Sigmoid colon (tissue), 7 donors: ENCODE data around the gene WSB1. TPM values are rescaled to one million over a fixed set of nuclear protein-coding genes. Genes with fewer than 3 reads are reported as not detected.

Experiments
- DNase-seq: peaks from one replicate; pipeline ENCODE4 v3.0.0-alpha.2; 2019
- H3K27ac ChIP-seq, 4 donors: fragments of 200-600 bp; sonication (generic); one replicate each; pipeline ENCODE4 v1.5.1; 2016 to 2019; ENCODE audit warnings: mild to moderate bottlenecking in 1 of 4
- H3K27me3 ChIP-seq, 3 donors: fragments of 200-600 bp; sonication (generic); one replicate each; pipeline ENCODE4 v1.5.1; 2019; ENCODE audit warnings: mild to moderate bottlenecking in 1 of 3
- H3K36me3 ChIP-seq, 4 donors: fragments of 200-600 bp; sonication (generic); one replicate each; pipeline ENCODE4 v1.5.1; 2016 to 2019
- H3K4me1 ChIP-seq, 4 donors: fragments of 200-600 bp; sonication (generic); one replicate each; pipeline ENCODE4 v1.5.1; 2017 to 2019
- H3K4me3 ChIP-seq, 4 donors: fragments of 200-600 bp; sonication (generic); one replicate each; pipeline ENCODE4 v1.5.1; 2017 to 2019; ENCODE audit warnings: mild to moderate bottlenecking in 2 of 4, moderate library complexity in 1 of 4
- H3K9me3 ChIP-seq, 4 donors: fragments of 200-600 bp in 3 of 4; sonication (generic) in 3 of 4; one replicate each; pipeline versions ENCODE4 v1.5.1 to v1.6.1; 2013 to 2019
- EP300 ChIP-seq, 4 donors: sonication (generic); formaldehyde crosslinking; IDR thresholded peaks; one replicate each; pipeline ENCODE4 v1.6.1; 2017; ENCODE audit warnings: antibody characterized with exemption in 4 of 4
- POLR2A ChIP-seq, 2 donors: fragments of 450-650 bp; IDR thresholded peaks; one replicate each; pipeline ENCODE4 v1.6.1; 2016; ENCODE audit warnings: antibody characterized with exemption in 2 of 2, mild to moderate bottlenecking in 2 of 2, moderate library complexity in 2 of 2
- POLR2AphosphoS5 ChIP-seq, 4 donors: sonication (generic); formaldehyde crosslinking; IDR thresholded peaks; one replicate each; pipeline ENCODE4 v1.6.1; 2017; ENCODE audit warnings: antibody characterized with exemption in 4 of 4
- WGBS, 2 donors: extraction: QIAGEN DNeasy Blood & Tissue Kit; methylation state at CpG; one replicate each; pipeline ENCODE4 v1.1.7; 2013; 5-methylcytosine and 5-hydroxymethylcytosine counted together
- intact Hi-C: fragments of 100-400 bp; cut with DNase I; formaldehyde crosslinking; loops from one replicate; pipeline ENCODE4 v1.15.1; 2023
- polyA plus RNA-seq, 3 donors: library from polyadenylated mRNA; stranded (reverse); fragments of 200-250 nt; gene quantifications; one replicate each; pipeline ENCODE4 v1.2.3, GENCODE V29; 2013
- total RNA-seq, 4 donors: library from RNA; depleted of rRNA; stranded (reverse); fragments of >200 nt; gene quantifications; one replicate each; pipeline ENCODE4 v1.1.0, GENCODE V29; 2016
- TF ChIP-seq, protein P1 (sequence below), 4 experiments: fragments of 450-650 bp in 3 of 4; fragments of 200-600 bp in 1 of 4; IDR thresholded peaks; one replicate each; pipeline ENCODE4 v1.5.1; 2016 to 2019; ENCODE audit warnings: antibody characterized with exemption in 4 of 4, mild to moderate bottlenecking in 3 of 4, moderate library complexity in 2 of 4
- donor health status: healthy with polysubstance abuse.
- donor health status: Bipolar disorder and iron deficiency.
- donor health status: healthy.

The WSB1 gene
- total and polyA plus RNA-seq, 7 donors, result 23.4 to 240 (median 111) TPM

DNA sequence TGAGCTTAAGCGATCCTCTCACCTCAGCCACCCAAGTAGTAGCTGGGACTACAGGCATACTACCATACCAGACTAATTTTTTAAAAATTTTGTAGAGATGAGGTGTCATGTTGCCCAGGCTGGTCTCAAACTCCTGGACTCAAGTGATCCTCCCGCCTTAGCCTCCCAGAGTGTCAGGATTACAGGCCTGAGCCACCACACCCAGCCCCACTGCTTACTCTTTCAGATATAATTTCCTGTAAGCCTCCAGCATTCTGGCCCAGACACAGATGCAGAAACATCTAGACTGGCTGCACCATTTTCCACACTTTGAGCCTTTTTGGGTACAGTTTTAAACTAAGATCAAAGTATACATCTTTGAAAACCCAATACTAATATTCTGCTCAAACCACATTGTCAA, 8.4 kb upstream of the WSB1 start:
- no peak overlapping the region for H3K27ac ChIP-seq
- H3K27me3 ChIP-seq, result no peaks in the 10 kb centered on the region
- WGBS, 2 donors, result 94 to 96% methylated on average over 2 of the region's 2 CpGs
- intact Hi-C loops, result no loop called here
- no peak for TF ChIP-seq EP300 (IDR thresholded peaks at IDR 0.05)
- no peaks in the 10 kb centered on the region for H3K36me3 ChIP-seq
- no peaks in the 10 kb centered on the region for H3K4me1 ChIP-seq
- DNase-seq, result no peak
- H3K9me3 ChIP-seq, result no peaks in the 10 kb centered on the region
- no peak overlapping the region for H3K4me3 ChIP-seq

DNA sequence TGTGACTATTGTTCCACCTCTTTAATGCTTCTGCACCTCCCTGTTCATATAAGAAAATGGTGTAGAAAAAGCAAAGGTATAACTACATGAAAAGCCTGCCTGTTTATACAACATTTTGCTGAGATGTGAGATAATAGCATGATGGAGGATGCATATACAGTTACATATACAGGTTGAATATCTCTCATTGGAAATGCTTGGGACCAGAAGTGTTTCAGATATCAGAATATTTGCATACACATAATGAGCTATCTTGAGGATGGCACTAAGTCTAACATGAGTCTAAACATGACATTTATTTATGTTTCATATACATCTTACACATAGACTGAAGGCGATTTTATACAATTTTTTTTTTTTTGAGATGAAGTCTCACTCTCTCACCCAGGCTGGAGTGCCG, 5.7 kb upstream of the WSB1 start:
- 89 to 92% methylated on average over 2 of the region's 2 CpGs for WGBS, 2 donors
- H3K27ac ChIP-seq, result no peak overlapping the region
- no peaks in the 10 kb centered on the region for H3K36me3 ChIP-seq
- H3K4me3 ChIP-seq, result no peak overlapping the region
- H3K27me3 ChIP-seq, result no peaks in the 10 kb centered on the region
- DNase-seq, result no peak
- no peaks in the 10 kb centered on the region for H3K9me3 ChIP-seq
- intact Hi-C loops, result no loop called here
- H3K4me1 ChIP-seq, result peaks cover 0 to 1% (median under 1%) of the 10 kb centered on the region in 4 donors
- TF ChIP-seq, protein P1, sequence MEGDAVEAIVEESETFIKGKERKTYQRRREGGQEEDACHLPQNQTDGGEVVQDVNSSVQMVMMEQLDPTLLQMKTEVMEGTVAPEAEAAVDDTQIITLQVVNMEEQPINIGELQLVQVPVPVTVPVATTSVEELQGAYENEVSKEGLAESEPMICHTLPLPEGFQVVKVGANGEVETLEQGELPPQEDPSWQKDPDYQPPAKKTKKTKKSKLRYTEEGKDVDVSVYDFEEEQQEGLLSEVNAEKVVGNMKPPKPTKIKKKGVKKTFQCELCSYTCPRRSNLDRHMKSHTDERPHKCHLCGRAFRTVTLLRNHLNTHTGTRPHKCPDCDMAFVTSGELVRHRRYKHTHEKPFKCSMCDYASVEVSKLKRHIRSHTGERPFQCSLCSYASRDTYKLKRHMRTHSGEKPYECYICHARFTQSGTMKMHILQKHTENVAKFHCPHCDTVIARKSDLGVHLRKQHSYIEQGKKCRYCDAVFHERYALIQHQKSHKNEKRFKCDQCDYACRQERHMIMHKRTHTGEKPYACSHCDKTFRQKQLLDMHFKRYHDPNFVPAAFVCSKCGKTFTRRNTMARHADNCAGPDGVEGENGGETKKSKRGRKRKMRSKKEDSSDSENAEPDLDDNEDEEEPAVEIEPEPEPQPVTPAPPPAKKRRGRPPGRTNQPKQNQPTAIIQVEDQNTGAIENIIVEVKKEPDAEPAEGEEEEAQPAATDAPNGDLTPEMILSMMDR (IDR thresholded peaks at IDR 0.05), result no peak
- TF ChIP-seq EP300 (IDR thresholded peaks at IDR 0.05) (no peak), POLR2A (IDR thresholded peaks at IDR 0.05) (no peak), POLR2AphosphoS5 (IDR thresholded peaks at IDR 0.05) (no peak)

DNA sequence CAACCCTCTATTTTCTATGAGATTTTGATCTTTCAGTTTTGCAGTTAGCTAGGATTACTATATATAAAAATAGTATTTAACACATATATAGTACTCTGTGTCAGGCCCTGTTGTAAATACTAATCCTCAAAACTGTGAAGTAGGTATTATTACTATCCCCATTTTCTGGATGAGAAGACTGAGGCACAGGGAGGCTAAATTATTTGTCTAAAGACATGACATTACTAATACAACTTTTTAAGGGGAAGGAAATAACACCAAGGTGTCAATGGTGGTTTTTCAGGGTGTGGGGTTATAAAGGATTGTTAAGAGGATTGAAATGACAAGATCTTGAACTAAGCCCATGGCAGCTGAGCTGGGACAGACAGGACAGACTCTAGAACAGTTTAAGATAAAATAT, 4.1 kb upstream of the WSB1 start:
- H3K4me1 ChIP-seq, result peaks cover 0 to 7% (median 6%) of the 10 kb centered on the region in 4 donors
- intact Hi-C loops, result no loop called here
- no peaks in the 10 kb centered on the region for H3K36me3 ChIP-seq
- no peaks in the 10 kb centered on the region for H3K9me3 ChIP-seq
- H3K27me3 ChIP-seq, result no peaks in the 10 kb centered on the region
- H3K27ac ChIP-seq, result no peak overlapping the region
- H3K4me3 ChIP-seq, result no peak overlapping the region
- TF ChIP-seq POLR2A (IDR thresholded peaks at IDR 0.05) (no peak), EP300 (IDR thresholded peaks at IDR 0.05) (no peak), POLR2AphosphoS5 (IDR thresholded peaks at IDR 0.05) (no peak)
- TF ChIP-seq, protein P1 (IDR thresholded peaks at IDR 0.05), result no peak
- DNase-seq, result no peak

DNA sequence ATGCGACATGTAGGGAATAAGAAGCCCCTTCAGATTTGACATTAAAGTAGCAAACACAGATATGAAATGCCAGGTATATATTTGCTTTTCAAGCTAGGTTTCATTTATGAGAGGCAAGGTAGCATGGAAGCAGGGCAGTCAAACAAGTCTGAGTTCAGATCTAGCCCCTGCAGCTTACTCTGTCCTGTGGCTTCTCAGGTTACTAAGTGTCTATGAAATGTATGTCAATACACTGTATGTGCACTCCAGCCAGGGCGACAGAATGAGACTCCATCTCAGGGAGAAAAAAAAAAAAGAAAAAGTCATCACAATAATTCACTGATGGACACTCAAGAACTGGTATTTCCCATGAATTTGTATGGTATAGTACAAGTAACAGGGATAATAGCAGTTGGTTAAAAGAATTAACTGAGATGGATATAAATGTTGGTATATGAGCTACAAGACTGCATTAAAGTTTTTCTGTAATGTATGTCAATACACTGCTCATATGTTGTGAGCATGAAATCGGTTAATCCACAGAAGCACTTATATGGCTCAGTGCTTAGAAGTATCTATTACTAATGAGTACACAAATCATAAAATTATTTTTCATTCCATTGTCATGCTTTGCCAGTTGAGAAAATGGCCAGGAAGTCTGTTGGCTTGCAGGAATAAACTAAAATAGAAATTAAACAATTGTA, 2.9 kb upstream of the WSB1 start:
- no peak overlapping the region for H3K27ac ChIP-seq
- no peaks in the 10 kb centered on the region for H3K36me3 ChIP-seq
- intact Hi-C loops, result no loop called here
- TF ChIP-seq, protein P1 (IDR thresholded peaks at IDR 0.05), result no peak
- TF ChIP-seq POLR2AphosphoS5 (IDR thresholded peaks at IDR 0.05), result no peak
- no peak for TF ChIP-seq POLR2A (IDR thresholded peaks at IDR 0.05)
- no peak for TF ChIP-seq EP300 (IDR thresholded peaks at IDR 0.05)
- DNase-seq, result no peak
- no peak overlapping the region for H3K4me3 ChIP-seq
- no peaks in the 10 kb centered on the region for H3K27me3 ChIP-seq
- H3K4me1 ChIP-seq, result peaks cover 0 to 11% (median 6%) of the 10 kb centered on the region in 4 donors
- H3K9me3 ChIP-seq, result no peaks in the 10 kb centered on the region
- 89 to 98% methylated on average over 3 of the region's 3 CpGs for WGBS, 2 donors

DNA sequence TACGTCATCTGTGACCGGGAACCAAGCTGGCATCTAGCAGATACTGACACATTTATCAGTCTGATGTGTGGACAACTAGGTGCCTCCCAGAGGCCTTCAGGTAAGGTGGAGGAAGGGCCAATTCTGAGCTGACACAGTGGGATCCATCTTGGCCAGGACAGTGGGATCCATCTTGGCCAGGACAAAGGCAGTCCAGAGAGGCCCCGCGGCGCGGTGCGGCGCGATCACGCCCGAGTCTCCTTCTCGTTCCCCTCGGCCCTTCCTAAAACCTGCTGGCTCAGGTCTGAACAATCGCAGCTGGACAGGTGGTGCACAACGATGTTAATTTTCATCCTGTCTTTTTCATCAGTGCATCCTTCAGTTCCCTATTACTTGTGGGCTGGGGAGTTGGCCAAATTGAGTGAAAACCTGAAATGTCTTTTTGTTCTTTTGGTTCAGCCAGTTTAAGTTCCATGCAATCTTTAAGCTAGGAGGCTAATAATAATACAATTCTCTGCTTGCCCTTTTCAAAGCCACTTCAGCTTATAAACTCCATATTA, 486 bp upstream of the WSB1 start:
- TF ChIP-seq POLR2AphosphoS5 (IDR thresholded peaks at IDR 0.05) (no peak), EP300 (IDR thresholded peaks at IDR 0.05) (no peak), POLR2A (IDR thresholded peaks at IDR 0.05) (no peak)
- TF ChIP-seq, protein P1 (IDR thresholded peaks at IDR 0.05), result no peak
- H3K4me3 ChIP-seq, result peak overlapping the region in 3 of 4 donors; percentile 67 to 87 (median 83)
- H3K27me3 ChIP-seq, result no peaks in the 10 kb centered on the region
- H3K4me1 ChIP-seq, result peaks cover 0 to 35% (median 27%) of the 10 kb centered on the region in 4 donors
- peak; percentile 71 for DNase-seq
- WGBS, 2 donors, result 78 to 88% methylated on average over 15 of the region's 15 CpGs
- peak overlapping the region; percentile 98 to 100 (median 100) for H3K27ac ChIP-seq
- no peaks in the 10 kb centered on the region for H3K9me3 ChIP-seq
- intact Hi-C loops, result no loop called here
- no peaks in the 10 kb centered on the region for H3K36me3 ChIP-seq
